ENCODE results near the gene DHRS11. TPM values are rescaled to one million over a fixed set of nuclear protein-coding genes. Genes with fewer than 3 reads are reported as not detected.

The DHRS11 gene, protein sequence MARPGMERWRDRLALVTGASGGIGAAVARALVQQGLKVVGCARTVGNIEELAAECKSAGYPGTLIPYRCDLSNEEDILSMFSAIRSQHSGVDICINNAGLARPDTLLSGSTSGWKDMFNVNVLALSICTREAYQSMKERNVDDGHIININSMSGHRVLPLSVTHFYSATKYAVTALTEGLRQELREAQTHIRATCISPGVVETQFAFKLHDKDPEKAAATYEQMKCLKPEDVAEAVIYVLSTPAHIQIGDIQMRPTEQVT
- total RNA-seq, result 9.2 and 12.1 TPM in 2 replicates

DNA sequence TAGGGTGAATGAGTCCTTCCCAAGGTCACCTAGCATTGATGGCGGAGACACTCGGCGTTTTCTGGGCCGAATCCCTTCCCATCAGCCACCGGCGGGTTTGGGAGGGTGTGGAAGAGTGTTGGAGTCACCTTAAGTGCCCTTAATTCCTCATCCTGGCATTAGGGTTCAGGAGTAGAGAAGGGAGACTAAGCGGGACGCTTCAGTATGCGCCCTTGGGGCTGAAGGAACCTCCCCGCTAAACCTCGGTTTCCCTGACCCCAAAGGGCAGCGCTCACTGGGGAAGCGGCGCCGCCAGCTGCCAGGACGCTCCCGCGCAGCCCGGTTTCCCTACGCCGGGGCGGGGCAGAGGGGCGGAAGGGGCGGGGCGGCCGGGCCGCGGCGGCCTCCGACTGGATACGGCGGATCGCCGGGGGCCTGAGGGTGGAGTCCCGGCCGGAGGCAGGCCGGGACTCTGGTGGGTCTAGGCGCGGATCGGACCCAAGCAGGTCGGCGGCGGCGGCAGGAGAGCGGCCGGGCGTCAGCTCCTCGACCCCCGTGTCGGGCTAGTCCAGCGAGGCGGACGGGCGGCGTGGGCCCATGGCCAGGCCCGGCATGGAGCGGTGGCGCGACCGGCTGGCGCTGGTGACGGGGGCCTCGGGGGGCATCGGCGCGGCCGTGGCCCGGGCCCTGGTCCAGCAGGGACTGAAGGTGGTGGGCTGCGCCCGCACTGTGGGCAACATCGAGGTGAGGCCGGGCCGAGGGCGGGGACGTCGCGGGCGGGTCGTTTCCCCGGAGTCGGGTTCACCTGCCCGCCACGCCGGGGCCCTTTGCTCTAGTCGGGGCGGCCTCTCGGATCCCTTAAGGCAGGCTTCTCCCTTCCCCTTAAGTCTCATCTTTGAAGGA, at the start of gene DHRS11:
Gene DHRS11 (plus strand): TSS at position 446 of the 882 bp plus-strand sequence. CDS start 131 bp downstream, at position 577.
- DNase-seq, result peak; percentile 80

DNA sequence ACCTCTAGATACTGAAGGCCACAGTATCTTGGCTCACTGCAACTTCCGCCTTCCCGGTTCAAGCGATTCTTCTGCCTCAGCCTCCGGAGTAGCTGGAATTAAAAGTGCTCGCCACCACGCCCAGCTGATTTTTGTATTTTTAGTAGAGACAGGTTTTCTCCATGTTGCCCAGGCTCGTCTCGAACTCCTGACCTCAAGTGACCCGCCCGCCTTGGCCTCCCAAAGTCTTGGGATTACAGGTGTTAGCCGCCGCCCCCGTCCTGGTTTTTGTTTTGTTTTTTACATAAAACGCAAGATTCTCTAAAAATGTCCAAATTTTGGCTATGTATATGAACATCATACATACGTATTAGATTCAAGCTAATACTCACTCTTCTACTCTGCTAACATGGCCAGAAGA, 48.9 kb upstream of the DHRS11 start:
- DNase-seq, result no peak

DNA sequence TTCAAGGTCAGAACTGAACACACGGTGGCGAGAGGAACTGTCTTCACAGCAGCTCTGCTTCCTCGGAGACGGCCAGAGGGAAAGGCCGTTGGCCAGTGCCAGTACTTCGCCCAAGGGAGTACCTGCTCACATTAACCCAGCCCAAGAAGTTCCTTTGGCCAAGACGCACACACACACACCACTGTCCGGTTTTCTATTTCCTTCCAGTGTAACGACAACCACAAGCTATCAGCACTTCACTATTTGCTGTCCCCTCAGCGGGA, 47.7 kb upstream of the DHRS11 start:
- DNase-seq, result peak; percentile 77

DNA sequence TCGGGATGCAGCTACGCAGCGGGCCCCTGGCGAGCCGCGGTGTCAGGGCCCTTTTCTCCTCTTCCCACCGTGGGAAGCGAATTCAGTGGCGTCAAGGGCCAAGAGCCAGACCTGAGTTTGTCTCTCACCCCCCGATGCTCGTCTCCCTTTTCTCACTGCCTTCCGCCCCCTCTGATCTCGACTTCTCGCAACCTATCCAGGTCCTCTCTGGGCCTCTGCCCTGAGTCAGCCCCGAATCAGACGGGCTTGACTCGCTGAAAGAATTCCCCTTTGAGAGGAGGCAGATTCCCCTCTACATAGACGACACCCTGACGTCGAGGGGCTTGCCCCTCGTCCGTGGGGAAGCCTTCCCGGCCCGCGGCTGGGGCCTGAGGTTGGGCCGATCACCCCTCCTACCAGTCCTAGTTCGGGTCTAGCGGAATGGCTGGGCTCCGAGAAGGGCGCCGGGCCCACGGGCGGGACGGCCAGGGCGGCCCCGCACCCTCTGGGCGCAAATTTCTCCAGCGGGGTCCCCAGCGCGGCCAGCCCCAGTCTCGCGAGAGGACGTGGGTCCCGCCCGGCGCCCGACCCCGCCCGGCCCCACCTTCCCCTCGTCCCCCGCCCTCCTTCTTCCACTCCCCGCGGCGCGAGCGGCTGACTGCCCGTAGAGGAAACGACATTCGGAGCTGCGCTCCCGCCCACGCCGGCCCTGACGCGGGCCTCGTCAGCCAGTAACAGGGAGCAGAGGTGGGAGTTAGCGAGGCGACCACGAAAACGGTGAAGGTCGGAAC, 47.2 kb upstream of the DHRS11 start, which contains the start of gene GGNBP2:
Gene GGNBP2 (plus strand): TSS at position 613 of the 770 bp plus-strand sequence. CDS start 806 bp downstream, outside the sequence.
- DNase-seq, result peak; percentile 93

DNA sequence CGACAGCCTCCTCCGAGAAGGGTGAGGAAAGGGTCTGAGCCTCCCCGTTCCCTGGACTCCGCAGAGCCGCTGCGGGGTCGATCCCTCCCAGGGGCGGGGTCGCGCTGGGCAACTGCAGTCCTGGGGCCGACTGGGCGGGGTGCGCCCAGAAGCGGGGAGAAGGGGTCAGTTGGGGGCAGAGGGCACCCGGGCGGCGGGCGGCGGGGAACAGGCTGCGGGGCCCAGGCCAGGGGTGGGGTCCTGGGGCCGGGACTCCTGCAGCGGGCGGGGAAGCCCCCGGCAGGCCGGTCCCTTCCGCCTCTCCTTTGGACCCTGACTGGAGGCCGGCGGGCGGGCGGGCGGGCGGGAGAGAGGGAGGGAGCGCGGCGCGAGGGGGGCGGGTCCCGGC, 46.6 kb upstream of the DHRS11 start:
- DNase-seq, result no peak

DNA sequence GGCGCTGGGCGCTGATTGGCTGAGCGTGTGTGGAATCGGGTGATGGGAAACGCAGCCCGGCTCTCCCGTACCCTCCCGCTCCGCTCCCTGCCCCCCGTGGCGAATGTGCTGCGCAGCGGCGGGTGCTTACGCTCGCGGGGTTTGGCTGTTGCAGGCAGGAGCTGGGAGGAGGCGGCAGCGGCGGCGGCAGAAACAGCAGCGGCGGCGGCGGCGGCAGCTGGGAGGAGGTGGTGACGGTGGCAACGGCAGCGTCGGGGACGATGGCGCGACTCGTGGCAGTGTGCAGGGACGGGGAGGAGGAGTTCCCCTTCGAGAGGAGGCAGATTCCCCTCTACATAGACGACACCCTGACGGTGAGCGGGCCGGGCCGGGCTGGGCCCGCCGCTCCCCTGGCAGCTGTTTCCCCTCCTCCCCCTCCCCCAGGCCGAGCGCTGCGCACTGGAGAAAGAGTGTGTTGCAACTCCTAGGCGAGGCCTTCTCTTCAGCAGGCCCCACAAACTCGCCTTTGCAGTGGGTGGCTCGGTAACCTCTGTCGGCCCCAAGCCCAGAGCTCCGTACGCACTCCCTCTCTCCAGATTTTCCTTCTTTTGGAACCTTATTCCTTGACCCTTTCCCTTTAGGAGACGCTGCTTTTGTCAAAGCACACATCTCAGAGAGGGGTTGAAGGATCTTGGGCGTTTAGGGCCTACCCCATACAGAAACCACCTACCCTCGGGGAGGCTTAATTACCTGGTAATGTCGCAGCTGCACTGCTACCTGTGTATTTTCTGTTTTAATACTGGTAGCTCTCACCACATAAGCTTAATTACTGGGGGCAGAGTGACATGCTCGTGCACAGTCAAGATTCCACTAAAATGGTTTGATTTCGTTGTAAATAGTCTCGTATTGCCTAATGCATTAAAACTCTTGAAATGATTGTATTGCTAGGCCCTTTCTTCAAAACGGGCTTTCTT, 45.9 kb upstream of the DHRS11 start:
- peak; percentile 97 for DNase-seq

DNA sequence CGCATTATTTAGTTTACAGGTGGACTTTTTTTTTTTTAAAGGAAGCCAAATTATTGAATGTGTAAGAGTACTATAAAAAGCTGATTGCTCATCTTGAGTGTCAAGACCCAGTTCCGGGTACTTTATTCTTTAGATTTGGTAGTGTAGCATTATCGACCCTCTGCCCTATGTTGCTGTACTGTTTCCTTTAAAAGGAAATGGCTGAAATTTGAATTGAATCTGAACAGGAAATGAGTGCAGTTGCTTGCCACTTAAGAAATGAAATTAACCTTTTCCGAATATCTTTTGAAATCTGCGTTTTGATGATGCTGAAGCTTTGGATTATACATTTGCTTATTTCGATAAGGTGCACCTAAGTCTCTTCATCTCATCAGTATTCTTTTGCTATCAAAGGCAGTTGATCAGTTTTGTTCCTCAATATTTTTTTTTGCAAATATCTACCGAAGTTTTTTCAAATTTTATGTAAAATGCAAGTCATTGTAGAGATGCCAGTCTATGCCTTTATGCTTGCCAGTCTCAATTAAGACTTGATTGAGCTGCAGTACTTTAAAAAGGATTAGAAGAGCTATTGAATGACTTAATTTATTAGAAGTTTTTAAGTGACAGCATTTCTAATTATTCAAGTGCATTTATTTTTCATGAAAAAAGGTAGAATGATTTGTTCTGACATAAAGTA, 45.1 kb upstream of the DHRS11 start:
- peak; percentile 75 for DNase-seq

DNA sequence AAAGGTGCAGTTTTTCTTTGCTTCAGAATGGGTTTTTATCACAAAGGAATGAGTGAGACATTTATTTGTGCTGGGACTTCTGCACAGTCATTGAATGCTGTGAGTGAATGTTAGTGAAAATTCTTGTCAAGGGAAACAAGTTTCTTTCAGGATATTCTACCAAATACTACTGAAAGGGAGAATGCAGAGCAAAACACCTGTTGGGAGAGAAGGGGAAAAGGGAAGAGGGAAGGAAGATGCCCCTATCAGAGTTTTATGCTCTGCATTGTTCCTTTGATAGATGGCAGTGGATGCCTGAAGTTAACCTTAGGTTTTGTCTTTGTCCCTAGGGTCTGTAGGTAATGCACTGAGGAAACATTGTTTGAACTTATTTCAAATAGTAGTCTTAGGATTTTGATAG, 43.9 kb upstream of the DHRS11 start:
- no peak for DNase-seq

DNA sequence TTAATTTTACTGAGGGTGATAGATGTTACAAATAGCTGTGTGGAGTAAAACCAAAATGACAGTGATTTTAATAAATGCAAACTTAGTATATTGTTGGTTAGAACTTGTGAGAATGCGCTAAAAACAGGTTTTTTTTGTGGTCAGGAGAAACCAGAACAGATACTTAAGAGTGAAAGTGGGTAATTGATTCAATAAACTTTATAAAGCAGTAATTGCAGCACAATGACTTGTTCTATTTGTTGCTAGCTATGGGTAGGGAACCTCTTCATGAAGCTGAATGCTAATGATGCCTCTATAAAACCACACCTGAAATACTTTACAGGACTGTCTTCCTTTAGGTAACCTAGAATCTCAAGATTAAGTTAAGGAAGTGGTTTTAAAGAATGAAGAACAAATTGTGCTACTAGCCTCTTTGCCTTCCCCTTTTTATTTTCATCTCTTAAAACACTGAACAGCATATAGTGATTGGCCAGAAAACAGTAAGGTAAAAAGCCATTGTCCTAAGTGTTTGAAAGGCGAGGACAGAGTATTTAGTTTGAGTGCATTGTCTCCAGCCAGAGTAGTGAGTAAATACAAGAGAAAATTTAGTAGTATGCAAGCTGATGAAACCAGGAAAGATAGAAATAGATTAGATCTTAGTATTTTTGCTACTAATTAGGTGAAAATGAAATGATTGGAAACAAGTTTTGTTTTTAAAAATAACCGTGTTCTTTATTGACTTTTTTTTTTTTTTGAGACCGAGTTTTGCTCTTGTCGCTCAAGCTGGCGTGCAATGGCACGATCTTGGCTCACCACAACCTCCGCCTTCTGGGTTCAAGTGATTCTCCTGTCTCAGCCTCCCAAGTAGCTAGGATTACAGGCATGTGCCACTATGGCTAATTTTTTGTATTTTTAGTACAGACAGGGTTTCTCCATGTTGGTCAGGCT, 40.9 kb upstream of the DHRS11 start:
- no peak for DNase-seq

DNA sequence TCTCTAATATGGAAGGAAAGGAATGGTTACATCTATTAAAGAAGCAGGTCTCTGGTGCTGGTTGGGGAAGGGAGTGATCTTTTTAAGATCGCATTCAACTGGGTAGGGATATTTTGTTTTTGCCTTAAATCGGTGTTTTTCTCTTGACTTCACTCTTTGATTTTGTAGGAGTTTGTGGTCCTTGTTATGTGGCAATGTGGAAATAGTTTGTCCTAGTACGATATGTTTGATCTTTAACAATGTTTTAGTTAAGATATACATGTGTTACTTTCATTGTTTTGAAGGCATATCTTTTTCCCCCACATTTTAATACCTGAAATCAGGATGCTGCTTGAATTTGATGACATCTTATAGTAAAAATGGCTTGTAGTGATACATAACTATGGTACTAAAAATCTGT, 38.2 kb upstream of the DHRS11 start:
- no peak for DNase-seq

DNA sequence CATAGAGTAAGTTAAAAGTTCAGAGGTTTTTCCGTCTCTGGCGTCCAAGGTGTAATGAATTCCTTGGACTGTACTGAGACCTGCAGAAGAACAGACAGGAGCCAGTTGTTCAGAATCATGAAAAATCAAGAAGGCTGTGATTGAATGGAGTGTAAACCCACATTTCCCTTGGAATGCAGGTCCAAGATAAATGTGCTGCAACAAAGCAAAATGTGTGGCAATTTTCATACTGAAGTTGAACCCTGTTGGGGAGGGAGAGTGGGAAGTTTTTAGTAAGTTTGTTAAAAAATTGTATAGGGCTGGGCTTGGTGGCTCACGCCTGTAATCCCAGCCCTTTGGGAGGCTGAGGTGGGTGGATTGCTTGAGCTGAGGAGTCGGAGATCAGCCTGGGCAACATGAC, 25.6 kb upstream of the DHRS11 start:
- DNase-seq, result no peak

DNA sequence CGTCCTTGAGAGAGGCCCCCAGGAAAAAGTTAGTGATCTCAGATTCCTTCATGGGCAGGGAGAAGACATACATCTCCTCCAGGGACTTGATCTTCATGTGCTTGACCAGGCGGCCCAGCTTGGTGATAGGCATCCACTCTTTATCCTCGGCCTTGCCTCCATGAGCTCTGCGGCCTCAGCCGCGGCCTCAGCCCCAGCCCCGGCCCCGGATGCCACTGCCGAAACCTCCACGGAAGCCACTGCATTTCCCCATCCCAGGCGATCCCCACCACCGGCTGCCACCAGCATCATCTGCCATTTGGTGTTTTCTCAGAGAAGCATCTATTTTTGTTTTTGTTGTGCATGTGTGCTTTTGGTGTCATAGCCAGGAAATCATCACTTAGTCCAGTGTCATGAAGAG, 16.7 kb upstream of the DHRS11 start:
- DNase-seq, result no peak

DNA sequence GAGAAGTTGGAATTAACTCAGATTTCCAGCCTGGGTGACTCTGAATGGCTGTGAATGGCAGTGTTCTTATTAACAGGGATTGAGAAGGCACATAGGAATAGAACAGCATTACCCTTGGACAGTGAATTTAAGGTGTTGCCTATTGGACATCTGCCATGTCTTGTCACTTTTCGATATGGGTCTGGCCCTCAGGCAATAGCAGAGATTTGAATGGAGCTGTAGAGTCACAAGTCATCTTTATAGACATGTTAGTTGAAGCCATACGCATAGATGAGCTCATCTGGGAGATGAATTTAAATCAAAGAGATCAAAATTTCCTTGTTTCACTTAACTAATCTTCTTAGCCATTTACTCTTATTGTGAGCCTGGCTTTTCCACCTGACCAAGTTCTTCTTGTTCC, 14.9 kb upstream of the DHRS11 start:
- no peak for DNase-seq

DNA sequence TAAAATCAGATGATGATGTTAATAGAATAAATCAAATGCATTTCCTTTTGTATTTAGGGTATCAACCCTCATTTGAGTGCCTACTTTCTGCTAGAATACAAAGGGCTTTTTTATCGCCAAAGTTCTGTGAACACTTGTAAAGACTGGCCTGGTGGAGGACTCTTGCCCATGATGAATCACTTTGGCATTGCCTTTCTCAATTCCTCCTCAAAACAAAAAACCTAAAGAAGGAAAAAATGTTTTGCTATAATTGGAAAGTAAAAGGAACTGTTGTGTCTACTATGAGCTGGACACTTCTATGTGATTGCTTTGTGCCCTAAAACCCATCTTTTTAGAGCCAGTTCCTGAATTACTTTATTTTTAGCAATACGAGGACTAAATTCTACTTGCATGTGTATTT, 13.0 kb upstream of the DHRS11 start:
- no peak for DNase-seq

DNA sequence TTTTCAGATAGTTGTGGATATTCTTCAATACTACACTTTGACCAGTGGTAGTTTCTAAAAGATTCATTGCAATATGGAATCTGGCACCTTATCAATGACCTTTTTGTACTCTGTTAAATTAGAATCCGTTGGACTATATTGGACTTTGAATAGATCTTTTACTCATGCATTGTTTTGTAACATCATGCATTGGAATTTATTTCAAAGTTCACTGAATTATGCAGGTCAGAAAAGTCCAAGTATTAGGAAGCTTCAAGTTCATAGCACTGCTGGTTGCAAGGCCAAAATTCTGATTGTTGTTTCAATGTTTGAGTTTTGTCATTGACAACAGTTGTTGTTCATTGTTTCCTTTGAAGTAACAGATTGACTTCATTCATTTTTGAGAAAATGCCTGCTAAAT, 7.9 kb upstream of the DHRS11 start:
- DNase-seq, result no peak

DNA sequence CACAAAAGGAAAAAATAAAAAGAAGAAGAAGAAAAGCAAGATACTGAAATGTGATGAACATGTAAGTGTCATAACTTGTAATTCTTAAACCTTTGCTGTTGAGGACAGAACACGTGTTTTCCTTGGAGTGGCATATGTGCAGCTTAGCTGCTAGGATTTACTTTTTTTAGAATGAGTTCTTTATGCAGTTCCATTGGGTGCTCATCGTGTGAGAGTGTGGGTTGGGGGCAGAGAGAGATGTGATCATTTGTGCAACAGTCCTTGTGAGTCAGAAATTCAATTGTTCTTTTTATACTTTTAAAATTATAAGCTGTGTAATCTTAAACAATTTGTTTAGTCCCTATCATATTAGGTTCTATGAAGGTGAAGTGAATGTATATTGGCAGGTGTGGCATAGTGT, 5.5 kb upstream of the DHRS11 start:
- no peak for DNase-seq

DNA sequence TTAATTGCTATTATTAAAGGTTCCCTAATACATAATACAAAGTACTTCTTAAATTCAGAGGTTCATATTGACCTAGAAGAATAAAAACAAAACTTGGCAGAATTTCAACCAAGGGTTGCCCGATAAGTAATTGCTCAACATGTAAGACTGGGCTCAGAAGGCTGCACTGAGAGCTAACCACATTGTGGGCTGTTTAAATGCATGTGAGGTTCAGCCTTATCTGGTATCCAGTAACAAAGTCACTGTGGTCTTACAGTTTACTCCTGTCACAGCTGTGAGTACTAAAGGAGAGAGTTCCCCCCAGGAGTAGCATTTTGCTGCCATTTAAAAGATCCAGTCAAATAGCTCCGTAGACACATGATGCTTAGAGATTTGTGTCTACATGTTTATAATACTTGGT, 1.6 kb upstream of the DHRS11 start:
- no peak for DNase-seq

DNA sequence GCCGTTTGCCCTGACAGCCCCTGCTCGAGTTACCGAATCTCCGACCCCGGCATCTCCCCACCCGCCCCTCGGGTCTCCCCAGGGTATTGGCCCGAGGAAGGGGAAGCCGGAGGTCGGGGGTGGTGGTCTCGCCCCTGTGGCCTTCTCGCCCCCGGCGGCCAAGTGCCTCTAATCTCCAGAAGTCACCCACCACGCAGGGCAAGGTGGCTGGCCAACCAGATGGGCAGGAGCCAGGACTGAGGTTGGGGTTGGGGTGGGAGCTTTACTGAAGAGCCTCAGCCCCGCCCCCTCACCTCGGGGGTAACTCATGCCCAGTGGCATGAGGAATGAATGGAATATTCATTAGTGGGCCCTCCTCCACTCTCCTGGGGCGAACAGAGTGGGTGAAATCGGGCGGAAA, 637 bp downstream of the DHRS11 start:
- DNase-seq, result peak; percentile 30

DNA sequence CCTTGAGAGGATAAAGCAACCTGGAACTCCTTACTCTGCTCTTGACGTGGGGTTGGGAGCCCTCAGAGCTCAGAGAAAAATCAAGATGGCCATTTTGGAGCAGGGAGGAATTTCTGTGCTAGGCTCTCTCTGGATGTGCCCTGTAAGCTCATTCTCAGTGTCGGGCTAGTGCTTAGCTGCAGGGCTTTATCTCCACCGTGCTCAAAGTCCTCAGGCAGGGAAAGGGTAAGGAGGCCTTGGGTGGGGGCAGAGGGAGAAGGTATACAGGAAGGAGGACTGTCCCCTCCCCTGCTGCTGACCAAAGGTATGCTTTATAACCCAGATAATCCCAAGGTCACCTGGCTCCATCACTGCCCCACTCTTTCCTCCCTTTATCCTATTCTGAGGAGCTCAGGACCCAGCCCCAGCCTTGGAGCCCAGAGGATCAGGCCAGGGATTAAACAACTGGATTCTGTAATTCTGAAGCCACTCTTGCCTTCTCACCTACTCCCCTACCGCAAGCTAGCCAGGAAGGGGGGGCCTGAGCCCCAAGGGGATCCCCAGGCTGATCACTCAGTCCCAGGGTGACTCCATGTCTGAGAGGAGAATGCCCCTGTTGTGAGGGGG, 1.1 kb downstream of the DHRS11 start:
- no peak for DNase-seq

DNA sequence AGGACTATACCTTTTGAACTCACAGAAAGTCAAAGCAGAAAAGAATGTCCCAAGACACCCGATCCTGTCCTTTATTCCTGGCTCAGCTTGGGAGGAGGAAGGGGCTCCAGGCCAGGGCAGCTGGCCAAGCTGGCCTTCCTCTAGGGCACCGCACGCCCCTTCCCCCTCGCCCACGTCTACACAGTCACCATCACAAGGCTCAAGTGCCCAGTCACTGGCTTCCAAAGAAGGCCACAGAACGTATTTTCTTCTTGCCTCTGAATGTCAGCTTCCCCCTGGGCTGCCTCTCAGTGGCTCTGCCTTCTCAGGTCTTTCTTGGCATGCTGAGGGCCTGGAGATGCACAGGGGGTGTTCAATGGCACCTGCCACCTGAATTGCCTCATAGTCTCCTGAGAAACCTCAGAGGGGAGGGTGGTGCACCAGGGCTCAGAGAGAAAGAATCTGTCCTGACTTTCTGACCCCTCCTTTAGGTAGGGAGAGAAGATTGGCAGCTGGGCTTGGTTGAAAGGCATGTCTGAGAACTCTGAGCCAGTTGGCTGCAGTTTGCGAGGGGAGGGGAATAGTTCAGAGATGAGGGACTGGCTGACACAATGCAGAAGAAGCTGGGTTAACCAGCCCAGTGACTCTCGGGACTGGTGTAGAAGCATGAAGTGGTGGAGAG, 2.1 kb downstream of the DHRS11 start:
- no peak for DNase-seq

Measured in dermis blood vessel endothelial cell (primary cell).